Measurements from ENCODE around the gene CTNNA3.
"Not testable (repeated sequence)": the region's sequence is repeated elsewhere in the genome, so short reads cannot be mapped to it uniquely, and the experiment has no call there.

CTNNA3 gene

DNA sequence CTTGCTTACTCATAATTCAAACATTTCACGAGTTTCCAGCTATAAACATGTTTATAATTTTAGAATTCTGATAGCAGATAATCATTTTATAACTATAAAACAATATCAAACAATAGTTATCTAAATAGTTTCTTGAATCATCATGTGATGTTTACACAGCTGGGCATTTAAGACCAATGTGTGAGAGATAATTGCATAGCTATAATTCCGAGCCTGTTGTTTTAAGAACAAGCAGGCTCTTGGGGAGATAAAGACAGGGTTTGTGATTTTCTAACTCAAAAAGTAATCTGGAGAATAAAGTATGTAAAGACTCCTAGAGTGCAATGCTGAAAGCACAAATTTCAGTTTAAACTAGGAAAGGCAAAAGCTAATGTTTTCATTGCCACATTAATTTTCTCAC lies 439.0 kb downstream of the CTNNA3 start:
- DNase-seq (ENCODE audit: low read depth in 1 of 2, low spot score in 1 of 2), result no peak

DNA sequence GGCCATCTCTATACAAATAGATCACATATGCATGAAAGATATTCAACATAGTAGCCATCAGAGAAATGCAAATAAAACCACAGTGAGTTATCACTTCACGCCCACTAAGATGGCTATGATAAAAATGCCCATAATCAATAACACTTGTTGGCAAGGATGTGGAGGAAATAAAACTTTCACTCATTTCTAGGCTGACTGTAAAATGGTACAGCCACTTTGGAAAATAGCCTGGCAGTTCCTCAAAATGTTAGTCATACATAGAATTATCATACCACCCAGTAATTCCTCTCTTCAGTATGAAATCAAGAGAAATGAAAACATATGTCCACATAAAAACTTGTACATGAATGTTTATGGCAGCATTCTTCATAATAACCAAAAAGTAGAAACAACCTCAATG lies 445.3 kb downstream of the CTNNA3 start:
- DNase-seq (ENCODE audit: low read depth in 1 of 2, low spot score in 1 of 2), result no peak

DNA sequence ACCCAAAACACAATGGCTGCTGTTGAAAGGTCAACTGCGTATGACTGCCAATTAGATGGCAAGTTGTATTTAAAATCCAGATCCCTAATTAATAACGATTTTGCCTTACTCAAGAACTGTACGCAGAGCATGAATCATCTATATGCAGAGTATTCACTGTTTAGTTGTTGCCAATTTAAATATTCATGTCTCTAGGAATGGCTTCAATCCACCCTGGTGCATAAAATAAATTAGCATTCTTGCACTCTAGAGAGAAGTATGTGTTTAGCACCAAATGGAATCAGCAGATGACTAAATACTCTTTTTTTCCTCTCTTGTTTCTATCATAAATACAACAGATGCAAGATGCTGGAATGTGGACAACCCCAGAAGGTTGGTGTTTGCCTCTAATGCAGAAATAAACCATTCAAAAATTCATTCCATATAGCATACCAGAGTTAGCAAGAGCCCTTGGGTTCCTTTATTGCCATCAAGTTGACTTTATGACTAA lies 449.9 kb downstream of the CTNNA3 start:
- no peak for DNase-seq (ENCODE audit: low read depth in 1 of 2, low spot score in 1 of 2)

DNA sequence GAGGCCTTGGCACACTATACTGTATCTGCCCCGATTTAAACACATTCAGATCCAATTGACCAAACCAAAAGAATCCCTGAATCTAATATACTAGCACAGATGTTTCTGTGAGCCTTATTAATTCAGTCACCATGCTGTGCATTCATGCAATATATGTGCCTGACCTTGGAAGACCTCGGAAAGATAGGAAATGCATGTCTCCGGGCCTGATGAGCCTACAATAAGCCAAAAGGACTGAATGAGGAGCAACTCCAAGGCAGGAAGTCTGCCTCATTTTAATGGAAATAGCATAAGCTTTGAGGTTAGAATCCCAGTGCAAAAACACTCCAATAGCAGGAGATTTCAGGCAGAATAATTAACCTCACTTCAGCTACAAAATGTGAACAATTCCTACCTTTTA lies 453.5 kb downstream of the CTNNA3 start:
- DNase-seq (ENCODE audit: low read depth in 1 of 2, low spot score in 1 of 2), result no peak

DNA sequence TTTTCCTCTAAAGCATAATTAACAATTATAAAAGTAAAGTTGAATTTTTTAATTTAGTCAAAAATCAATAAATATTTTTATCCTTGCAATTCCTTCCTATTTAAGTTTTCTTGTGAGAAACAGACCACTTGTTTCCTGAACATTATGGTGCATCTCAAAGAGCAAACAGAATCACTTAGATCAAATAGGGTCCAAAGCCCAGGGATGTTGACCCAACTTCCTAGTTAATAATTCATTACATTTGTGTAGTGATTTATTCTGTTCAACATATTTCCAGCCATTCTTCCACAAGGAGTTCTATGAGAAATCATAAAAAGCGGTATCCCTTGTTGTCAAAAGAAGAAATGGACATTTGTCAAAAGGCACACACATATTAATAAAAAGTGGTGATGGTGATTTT lies 454.5 kb downstream of the CTNNA3 start:
- DNase-seq (ENCODE audit: low read depth in 1 of 2, low spot score in 1 of 2), result no peak

DNA sequence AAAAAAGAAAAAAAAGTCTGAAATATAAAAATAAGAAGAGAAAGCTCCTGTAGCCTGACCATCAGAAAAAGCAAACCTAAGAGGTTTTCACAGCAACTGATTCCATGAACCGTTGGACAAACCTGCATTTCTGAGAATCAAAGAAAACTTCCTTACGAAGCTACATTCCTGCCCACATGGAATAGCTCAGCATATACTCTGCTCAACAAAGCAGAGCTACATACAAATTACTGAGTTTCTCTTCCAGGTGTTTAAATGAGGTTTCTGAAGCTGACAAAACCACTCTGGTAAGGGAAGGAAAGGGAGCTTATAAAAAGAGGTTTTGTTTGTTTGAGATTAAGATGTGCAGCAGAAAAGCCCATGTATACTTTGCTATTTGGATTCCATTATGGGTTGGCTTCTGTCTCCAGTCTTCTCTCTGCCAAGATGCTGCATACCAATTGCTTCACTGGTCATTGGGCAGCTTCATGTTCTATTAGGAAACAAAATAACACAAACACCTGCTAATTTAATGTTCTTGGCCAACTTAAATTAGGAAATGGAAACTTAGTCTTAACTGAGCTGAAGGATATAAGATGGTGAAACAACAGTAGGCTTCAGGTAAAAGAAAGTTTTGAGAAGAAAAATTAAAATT lies 456.0 kb downstream of the CTNNA3 start:
- DNase-seq (ENCODE audit: low read depth in 1 of 2, low spot score in 1 of 2), result no peak

DNA sequence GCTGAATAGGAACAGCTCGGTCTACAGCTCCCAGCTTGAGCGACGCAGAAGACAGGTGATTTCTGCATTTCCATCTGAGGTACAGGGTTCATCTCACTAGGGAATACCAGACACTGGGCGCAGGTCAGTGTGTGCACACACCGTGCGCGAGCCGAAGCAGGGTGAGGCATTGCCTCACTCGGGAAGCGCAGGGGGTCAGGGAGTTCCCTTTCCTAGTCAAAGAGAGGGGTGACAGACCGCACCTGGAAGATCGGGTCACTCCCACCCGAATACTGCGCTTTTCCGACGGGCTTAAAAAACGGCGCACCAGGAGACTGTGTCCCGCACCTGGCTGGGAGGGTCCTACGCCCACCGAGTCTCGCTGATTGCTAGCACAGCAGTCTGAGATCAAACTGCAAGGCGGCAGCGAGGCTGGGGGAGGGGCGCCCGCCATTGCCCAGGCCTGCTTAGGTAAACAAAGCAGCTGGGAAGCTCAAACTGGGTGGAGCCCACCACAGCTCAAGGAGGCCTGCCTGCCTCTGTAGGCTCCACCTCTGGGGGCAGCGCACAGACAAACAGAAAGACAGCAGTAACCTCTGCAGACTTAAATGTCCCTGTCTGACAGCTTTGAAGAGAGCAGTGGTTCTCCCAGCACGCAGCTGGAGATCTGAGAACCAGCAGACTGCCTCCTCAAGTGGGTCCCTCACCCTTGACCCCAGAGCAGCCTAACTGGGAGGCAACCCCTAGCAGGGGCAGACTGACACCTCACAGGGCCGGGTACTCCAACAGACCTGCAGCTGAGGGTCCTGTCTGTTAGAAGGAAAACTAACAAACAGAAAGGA lies 465.1 kb downstream of the CTNNA3 start:
- DNase-seq (ENCODE audit: low read depth in 1 of 2, low spot score in 1 of 2), result not testable (repeated sequence)

DNA sequence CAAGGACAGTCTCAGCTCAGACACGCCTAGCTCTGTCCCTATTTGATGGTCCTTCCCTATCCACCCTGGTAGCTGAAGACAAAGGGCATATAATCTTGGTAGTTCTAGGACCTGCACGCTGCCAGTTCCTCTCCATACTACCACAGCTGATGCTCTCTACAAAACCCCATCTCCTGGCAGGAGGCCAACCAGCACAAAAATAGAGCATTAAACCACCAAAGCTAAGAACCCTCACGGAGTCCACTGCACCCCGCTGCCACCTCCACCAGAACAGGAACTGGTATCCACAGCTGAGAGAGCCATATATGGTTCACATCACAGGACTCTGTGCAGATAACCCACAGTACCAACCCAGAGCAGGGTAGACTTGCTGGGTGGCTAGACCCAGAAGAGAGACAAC lies 470.8 kb downstream of the CTNNA3 start:
- DNase-seq (ENCODE audit: low read depth in 1 of 2, low spot score in 1 of 2), result no peak

DNA sequence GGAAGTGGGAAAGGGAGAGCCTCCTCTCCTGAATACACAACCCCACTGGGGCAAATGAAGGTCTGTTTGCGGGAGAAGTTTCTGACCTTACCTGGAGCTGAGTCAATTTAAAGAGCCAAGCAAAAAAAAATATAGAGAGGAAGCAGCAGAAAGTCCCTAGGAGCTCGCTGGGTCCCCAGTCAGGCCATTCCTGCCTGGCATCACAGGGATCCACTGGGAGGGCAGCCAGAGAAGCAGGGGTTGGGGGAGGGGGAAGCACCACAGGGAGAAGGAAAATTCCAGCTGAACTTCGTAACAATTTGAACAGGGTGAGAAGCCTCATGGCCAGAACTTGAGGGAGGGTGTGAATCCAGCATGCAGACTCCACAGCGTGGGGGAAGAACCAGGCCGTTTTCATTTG lies 471.4 kb downstream of the CTNNA3 start:
- DNase-seq (ENCODE audit: low read depth in 1 of 2, low spot score in 1 of 2), result no peak

DNA sequence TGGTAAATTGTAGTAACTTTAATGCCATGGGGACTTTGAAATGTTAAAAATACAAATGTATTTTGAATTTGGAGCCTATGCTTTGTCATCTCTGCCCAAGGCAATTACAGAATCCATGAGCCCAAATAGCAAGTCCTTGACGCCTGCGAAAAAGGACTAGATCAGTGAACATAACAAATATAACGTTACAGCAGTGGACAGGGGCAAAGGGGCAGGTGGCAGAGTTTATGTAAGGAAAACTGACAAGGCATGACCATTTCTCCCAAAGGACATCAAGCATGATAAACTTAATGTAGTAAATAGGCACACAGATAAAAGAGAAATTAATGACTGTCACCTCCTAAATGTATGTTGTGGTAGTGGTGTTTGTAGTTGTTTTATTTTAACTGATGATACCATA lies 473.1 kb downstream of the CTNNA3 start:
- DNase-seq (ENCODE audit: low read depth in 1 of 2, low spot score in 1 of 2), result no peak

DNA sequence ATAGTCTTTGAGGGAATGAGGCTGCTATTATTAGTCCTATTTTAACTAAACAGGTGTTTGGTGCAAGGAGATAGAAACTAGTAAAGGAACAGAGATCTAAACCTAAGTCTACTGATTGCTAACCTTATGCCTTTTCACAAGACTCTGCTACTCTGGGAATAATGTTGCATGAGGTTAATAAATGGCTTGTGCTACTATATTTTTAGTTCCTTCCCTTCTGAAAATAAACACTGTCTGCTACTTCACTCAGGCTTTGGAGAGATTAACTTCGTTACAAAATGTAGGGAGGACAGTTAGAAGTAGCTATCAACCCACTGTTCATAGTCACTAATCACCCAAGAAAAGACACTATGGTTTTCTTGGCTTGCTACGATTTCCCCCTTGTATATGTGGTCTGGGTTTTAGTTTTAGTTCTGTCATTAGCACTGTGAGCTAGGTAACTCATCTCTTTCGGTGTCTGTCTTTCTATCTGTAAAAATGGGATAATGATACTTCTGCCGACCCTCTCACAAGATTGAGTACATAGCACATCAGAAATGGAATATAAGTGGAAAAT lies 474.0 kb downstream of the CTNNA3 start:
- DNase-seq (ENCODE audit: low read depth in 1 of 2, low spot score in 1 of 2), result no peak

DNA sequence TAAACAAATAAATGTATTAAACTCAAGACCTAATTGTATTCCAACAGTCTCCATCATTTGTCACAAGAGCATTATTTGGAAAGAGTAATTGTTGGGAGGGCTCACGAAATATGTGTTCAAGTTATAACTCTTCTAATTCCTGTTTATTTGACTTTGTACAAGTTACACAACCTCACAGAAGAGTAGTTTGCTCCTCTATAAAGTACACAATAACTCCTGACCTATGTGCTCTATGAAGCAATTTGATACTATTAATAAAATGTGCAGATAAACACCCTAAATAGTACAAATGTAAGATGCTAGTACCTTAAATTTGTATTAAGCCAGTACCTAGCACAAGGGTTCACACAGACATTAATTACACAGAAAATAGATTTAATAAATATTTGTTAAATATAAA lies 484.3 kb downstream of the CTNNA3 start:
- DNase-seq (ENCODE audit: low read depth in 1 of 2, low spot score in 1 of 2), result no peak

DNA sequence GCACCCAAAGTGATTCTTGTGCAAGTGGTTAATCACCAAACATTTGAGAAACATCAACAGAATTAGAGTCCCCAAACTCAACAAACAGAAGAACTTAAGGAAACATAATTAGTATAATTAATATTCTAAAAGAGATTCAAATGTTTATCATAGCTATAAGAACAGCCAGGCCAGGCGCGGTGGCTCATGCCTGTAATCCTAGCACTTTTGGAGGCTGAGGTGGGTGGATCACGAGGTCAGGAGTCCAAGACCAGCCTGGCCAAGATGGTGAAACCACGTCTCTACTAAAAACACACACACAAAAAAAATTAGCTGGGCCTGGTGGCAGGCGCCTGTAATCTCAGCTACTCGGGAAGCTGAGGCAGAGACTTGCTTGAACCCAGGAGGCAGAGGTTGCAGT lies 488.1 kb downstream of the CTNNA3 start:
- DNase-seq (ENCODE audit: low read depth in 1 of 2, low spot score in 1 of 2), result not testable (repeated sequence)

DNA sequence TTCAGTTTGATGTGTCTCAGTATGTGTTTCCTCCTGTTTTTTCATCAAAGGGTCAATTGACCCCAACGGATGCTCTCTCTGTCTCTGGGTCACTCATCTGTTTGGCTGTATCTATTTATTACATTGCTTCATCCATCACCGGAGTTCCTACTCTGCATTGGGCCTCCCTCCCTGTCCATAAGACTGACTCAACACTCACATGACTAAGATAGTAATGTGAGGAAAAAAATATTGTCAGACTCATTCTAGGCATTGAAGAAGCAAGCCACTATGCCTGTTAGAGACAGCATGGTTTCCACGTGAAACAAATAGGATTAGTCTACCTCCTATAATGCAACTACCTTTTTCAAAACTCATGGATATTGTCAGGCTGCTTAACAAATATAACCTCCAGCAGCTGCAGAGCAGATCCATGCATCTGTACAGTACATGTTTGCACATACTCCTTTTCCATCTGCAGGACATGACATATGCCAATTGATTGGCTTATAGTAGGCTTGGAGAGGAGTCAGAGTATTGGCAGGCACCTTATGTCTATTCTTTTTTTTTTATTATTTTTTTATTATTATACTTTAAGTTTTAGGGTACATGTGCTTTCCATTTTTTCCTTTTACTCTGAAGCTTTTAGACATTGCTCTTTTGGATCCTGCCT lies 495.0 kb downstream of the CTNNA3 start:
- DNase-seq (ENCODE audit: low read depth in 1 of 2, low spot score in 1 of 2), result no peak

DNA sequence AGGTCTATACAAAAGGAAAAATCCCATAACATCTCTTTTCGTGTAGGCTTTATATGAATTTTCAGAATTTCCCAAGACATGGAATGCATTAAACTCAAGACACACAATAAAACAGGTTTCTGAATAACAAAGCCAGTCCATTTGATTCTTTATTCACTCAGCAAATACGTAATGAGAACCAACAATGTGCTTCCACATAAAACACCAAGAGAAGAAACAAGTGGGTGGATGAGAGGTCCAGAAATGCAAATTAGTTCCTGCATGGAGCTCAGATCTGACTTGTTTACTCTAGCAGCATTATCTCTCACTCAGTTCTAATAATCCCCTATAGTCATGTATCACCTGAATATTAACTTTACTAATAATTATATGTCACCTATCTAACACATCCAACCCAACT lies 520.6 kb downstream of the CTNNA3 start:
- DNase-seq (ENCODE audit: low read depth in 1 of 2, low spot score in 1 of 2), result no peak

DNA sequence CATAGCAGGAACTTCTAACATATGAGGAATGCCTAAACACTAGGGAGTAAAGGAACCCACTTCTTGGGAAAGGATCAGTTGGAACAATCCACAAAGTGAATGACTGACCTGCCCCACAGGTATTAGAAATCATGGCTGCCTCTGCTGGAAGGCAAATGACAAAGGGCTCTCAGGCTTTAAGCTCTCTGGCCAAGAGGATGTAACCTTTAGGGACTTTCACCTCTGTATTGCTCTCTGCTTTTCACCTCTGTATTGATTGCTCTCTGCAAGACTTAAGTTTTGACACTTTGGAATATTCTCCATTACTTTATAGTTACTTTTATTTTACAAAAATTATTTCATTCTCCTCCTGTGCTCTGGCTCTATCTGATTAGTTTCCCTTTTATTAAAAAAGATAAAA lies 522.2 kb downstream of the CTNNA3 start:
- no peak for DNase-seq (ENCODE audit: low read depth in 1 of 2, low spot score in 1 of 2)

DNA sequence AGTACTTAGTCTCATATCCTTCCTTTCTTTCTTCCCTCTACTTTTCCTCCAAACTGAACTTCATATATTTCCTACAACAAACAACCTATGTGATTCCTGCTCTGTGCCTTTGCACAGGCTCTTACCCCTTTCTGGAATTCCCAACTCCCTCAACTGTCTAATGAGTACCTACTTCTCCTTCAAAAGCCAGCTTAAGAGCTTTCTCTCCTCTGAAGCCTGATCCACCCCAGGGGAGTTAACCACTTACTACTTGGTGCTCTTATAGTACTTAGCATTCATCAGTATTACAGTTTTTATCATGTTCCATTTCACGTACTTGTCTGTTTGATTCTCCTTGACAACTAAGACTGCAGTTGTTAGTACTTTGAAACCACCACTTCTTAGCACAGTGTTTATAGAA lies 524.0 kb downstream of the CTNNA3 start:
- DNase-seq (ENCODE audit: low read depth in 1 of 2, low spot score in 1 of 2), result no peak

DNA sequence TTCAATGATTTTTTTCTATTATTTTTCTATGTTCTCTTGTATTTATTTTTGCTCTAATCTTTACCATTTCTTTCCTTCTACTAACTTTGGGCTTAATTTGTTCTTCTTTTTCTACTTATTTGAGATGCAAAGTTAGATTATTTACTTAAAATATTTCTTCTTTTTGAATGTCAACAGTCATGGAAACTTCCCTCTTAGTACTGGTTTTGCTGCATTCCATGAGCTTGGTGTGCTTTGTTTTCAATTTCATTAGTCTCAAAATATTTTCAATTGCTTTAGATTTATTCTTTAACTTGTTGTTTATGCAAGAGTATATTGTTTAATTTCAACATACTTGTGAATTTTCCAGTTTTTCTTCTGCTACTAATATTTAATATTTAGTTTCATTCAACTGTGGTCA lies 539.8 kb downstream of the CTNNA3 start:
- no peak for DNase-seq (ENCODE audit: low read depth in 1 of 2, low spot score in 1 of 2)

DNA sequence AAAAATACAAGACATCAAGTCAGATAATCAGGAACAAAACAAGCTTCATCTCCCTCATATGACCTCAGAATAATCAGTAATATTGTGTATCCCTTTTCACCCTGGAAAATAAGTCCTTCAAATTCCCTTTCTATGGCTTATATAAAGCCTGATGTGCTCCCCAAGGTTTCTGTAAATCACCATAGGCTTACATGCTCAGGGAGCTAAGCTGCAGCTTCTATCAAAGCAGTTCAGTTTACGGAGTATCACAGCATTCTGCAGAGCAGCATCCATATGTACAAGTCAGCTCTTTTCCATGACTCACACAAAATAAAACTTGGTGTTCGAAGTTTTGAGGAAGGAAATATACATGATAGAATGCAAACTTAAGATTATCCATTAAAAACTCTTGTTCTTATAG lies 544.5 kb downstream of the CTNNA3 start:
- no peak for DNase-seq (ENCODE audit: low read depth in 1 of 2, low spot score in 1 of 2)

DNA sequence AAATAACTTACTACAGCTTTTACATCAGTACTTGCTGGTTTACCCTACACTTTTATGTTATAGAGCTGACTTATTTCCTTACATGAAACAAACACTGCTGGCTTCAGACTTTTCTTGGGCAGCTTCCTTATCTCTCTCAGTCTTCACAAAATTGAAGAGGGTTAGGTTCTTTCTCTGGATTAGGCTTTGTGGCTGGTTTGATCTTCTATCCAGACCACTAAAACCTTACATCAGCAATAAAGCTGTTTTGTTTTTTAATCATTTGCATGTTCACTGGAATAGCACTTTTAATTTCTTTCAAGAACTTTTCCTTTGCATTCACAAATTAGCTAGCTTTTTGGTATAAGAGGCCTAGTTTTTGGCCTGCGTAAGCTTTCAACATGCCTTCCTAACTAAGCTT lies 551.5 kb downstream of the CTNNA3 start:
- DNase-seq (ENCODE audit: low read depth in 1 of 2, low spot score in 1 of 2), result no peak

DNA sequence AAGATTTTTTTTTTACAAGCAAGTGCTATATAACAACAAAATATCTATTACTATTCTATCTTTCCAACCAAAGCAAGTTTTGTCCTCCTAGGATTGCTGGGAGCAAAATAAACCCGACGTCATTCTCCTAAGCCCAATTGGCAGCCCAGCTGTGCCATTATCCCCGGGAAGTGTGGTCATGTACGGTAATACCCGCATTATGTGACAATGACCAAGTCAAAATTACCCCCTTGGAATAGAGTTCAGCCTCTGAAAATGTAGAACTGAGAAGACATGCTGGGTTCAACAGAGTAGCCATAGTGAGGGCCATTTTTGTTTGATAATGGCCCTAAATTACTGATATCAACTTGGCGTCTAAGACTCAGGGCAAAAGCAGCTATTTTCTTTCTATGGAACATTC lies 554.7 kb downstream of the CTNNA3 start:
- no peak for DNase-seq (ENCODE audit: low read depth in 1 of 2, low spot score in 1 of 2)

DNA sequence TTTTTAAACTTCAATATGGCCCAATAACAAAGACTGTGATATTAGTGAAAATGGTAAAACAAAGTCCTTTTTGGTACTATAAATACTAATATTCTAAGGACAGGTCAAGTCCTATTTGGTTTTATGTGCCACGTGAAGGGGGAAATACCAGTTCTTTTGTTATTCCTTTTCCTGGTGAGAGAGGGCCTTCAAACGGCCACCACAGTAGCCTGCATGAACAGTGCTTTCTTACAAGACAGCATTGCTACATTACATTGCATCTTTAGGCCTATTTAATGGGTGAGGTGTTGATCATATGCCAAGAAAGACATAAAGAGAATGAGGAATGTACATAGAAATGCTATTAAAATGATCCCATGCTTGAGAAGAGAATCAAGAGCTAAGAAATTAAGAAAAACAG lies 555.4 kb downstream of the CTNNA3 start:
- no peak for DNase-seq (ENCODE audit: low read depth in 1 of 2, low spot score in 1 of 2)
